HepG2 (cell line): ENCODE measurements around the gene ABCG8. TPM values are rescaled to one million over a fixed set of nuclear protein-coding genes. Genes with fewer than 3 reads are reported as not detected.
A peak's percentile ranks its signal among the peaks of the same experiment; 100 is the strongest.

Experiments used
- ARID4A ChIP-seq: sonication (generic); formaldehyde crosslinking; IDR thresholded peaks from 2 replicates; pipeline ENCODE4 v1.5.0; 2020; ENCODE audit warnings: mild to moderate bottlenecking, missing genetic modification reagents, borderline replicate concordance
- ATF7-NPFF ChIP-seq: sonication (generic); formaldehyde crosslinking; IDR thresholded peaks from 2 replicates; pipeline ENCODE4 v1.8.1; 2023; ENCODE audit warnings: mild to moderate bottlenecking, low read depth, missing genetic modification reagents, moderate library complexity
- BHLHE40 ChIP-seq: IDR thresholded peaks from 2 replicates; pipeline ENCODE4 v1.6.1; 2011; ENCODE audit warnings: low read length, improper control_type of control experiment
- CREB1 ChIP-seq, 2 experiments: fragments of 450-650 bp in 1 of 2; IDR thresholded peaks; 2 replicates each; pipeline ENCODE4 v1.6.1; 2016 to 2017; ENCODE audit warnings: control low read depth in 1 of 2, mild to moderate bottlenecking in 1 of 2, missing compliant biosample characterization in 1 of 2, missing genetic modification characterization in 1 of 2
- KAT7 ChIP-seq: IDR thresholded peaks from 2 replicates; pipeline ENCODE4 v1.6.1; 2018; ENCODE audit warnings: borderline replicate concordance, missing compliant biosample characterization
- KDM1A ChIP-seq: IDR thresholded peaks from 2 replicates; pipeline ENCODE4 v1.6.1; 2016; ENCODE audit warnings: missing compliant biosample characterization
- KLF11 ChIP-seq: IDR thresholded peaks from 2 replicates; pipeline ENCODE4 v1.6.1; 2016; ENCODE audit warnings: missing compliant biosample characterization
- MZF1 ChIP-seq: sonication (generic); formaldehyde crosslinking; IDR thresholded peaks from 2 replicates; pipeline ENCODE4 v1.8.1; 2023; ENCODE audit warnings: mild to moderate bottlenecking, missing genetic modification reagents, borderline replicate concordance
- RBM39 ChIP-seq: fragments of 200-400 bp; formaldehyde crosslinking; IDR thresholded peaks from one replicate; pipeline ENCODE4 v1.6.1; 2018; ENCODE audit warnings: antibody characterized with exemption, mild to moderate bottlenecking, low read depth, low read length; ENCODE audit not compliant: poor library complexity, severe bottlenecking
- RFXAP ChIP-seq: sonication (generic); formaldehyde crosslinking; IDR thresholded peaks from 2 replicates; pipeline ENCODE4 v1.4.0; 2020; ENCODE audit warnings: missing genetic modification reagents, borderline replicate concordance
- THAP11 ChIP-seq: IDR thresholded peaks from 2 replicates; pipeline ENCODE4 v1.6.1; 2016; ENCODE audit warnings: missing biosample characterization, missing genetic modification reagents
- THAP7 ChIP-seq: sonication (generic); formaldehyde crosslinking; IDR thresholded peaks from 2 replicates; pipeline ENCODE4 v1.8.1; 2023; ENCODE audit warnings: mild to moderate bottlenecking, missing genetic modification reagents
- ZNF281 ChIP-seq: sonication (generic); formaldehyde crosslinking; IDR thresholded peaks from 2 replicates; pipeline ENCODE4 v1.4.0; 2020; ENCODE audit warnings: missing genetic modification reagents, borderline replicate concordance
- ZNF414 ChIP-seq: sonication (generic); formaldehyde crosslinking; IDR thresholded peaks from 2 replicates; pipeline ENCODE4 v1.5.0; 2020; ENCODE audit warnings: missing genetic modification reagents
- ZNF451 ChIP-seq: sonication (generic); formaldehyde crosslinking; IDR thresholded peaks from 2 replicates; pipeline ENCODE4 v1.5.0; 2020; ENCODE audit warnings: mild to moderate bottlenecking, missing genetic modification reagents
- ZNF652 ChIP-seq: IDR thresholded peaks from 2 replicates; pipeline ENCODE4 v1.6.1; 2016; ENCODE audit warnings: low read depth, borderline replicate concordance
- ZNF678 ChIP-seq: sonication (generic); formaldehyde crosslinking; IDR thresholded peaks from 2 replicates; pipeline ENCODE4 v1.4.0; 2020; ENCODE audit warnings: mild to moderate bottlenecking, missing genetic modification reagents
- ZNF777 ChIP-seq: sonication (generic); formaldehyde crosslinking; IDR thresholded peaks from 2 replicates; pipeline ENCODE4 v1.4.0; 2020; ENCODE audit warnings: missing genetic modification reagents
- ZNF879 ChIP-seq: sonication (generic); formaldehyde crosslinking; IDR thresholded peaks from 2 replicates; pipeline ENCODE4 v1.8.1; 2023; ENCODE audit warnings: missing genetic modification reagents
- polyA plus RNA-seq, 8 experiments: library from polyadenylated mRNA; depleted of rRNA in 3 of 8; stranded (reverse) in 7 of 8; unstranded in 1 of 8; fragments of >200 nt; fragmentation: Illumina TruSeq in 4 of 8; extraction: Trizol in 4 of 8; gene quantifications; 2 replicates each; pipeline versions ENCODE4 v1.2.1 to v1.2.3, GENCODE V29; 2011 to 2016; ENCODE audit warnings: low read depth in 4 of 8, missing spikeins in 1 of 8, mixed read lengths in 1 of 8; ENCODE audit not compliant: insufficient read depth in 1 of 8
- total RNA-seq, 5 experiments: library from RNA; depleted of rRNA; stranded (reverse); fragments of >200 nt; fragmentation: Illumina TruSeq; extraction: Trizol; gene quantifications; 2 replicates each; pipeline ENCODE4 v1.2.3, GENCODE V29; 2016; ENCODE audit warnings: low read depth in 1 of 5

ABCG8 gene
- total and polyA plus RNA-seq, 2 of the 13 experiments (the other 11 are each of a cell fraction or from before 2014, with no cell fraction given), result 8.1 to 8.8 TPM

GRCh38 chr2:43877782-43878464 is 39.2 kb downstream of the ABCG8 start (continued):
- no peak for TF ChIP-seq ARID4A (CRISPR knock-in tag)
- TF ChIP-seq ZNF281 (CRISPR knock-in tag), result no peak
- TF ChIP-seq ATF7-NPFF (CRISPR knock-in tag), result no peak
- no peak for TF ChIP-seq KAT7 (CRISPR knock-in tag)
- no peak for TF ChIP-seq MZF1 (CRISPR knock-in tag)
- TF ChIP-seq KLF11 (CRISPR knock-in tag), result no peak
- TF ChIP-seq THAP7 (CRISPR knock-in tag), result no peak
- TF ChIP-seq ZNF678 (CRISPR knock-in tag), result no peak
- peak; percentile 42; the same call in 1 of the 2 replicates for TF ChIP-seq THAP11 (CRISPR knock-in tag)
- TF ChIP-seq RBM39, result no peak
- no peak for TF ChIP-seq ZNF777
- TF ChIP-seq ZNF451 (CRISPR knock-in tag), result no peak
- TF ChIP-seq KDM1A (CRISPR knock-in tag), result no peak
- no peak for TF ChIP-seq CREB1 (IDR thresholded peaks at IDR 0.05)
- no peak for TF ChIP-seq CREB1 (CRISPR knock-in tag; IDR thresholded peaks at IDR 0.05)
- peak; percentile 36; the same call in 1 of the 2 replicates for TF ChIP-seq BHLHE40
- peak; percentile 54; the same call in 1 of the 2 replicates for TF ChIP-seq RFXAP (CRISPR knock-in tag)
- TF ChIP-seq ZNF879 (CRISPR knock-in tag), result no peak
- no peak for TF ChIP-seq ZNF652 (CRISPR knock-in tag)
- no peak for TF ChIP-seq ZNF414 (CRISPR knock-in tag)
